Neural progenitor cell (in vitro differentiated cells): ENCODE results near the gene MYLK. TPM values are rescaled to one million over a fixed set of nuclear protein-coding genes. Genes with fewer than 3 reads are reported as not detected.

Source experiments
- DNase-seq: peaks from one replicate; pipeline ENCODE4 v3.0.0-alpha.2; 2016; ENCODE audit warnings: low spot score
- H2AFZ ChIP-seq: fragments of 200-600 bp; sonication (generic); replicated peaks from 2 replicates; pipeline ENCODE4 v1.6.1; 2016; ENCODE audit warnings: antibody characterized with exemption
- H3F3A ChIP-seq: fragments of 200-600 bp; sonication (generic); 2 replicates; pipeline ENCODE4 v1.6.1; 2016; ENCODE audit warnings: antibody characterized with exemption, low read depth
- H3K27ac ChIP-seq: fragments of 200-600 bp; sonication (generic); 2 replicates; pipeline ENCODE4 v1.5.1; 2016; ENCODE audit warnings: mild to moderate bottlenecking
- H3K27me3 ChIP-seq: fragments of 200-600 bp; sonication (generic); 2 replicates; pipeline ENCODE4 v1.6.1; 2016; ENCODE audit warnings: mild to moderate bottlenecking, moderate library complexity
- H3K36me3 ChIP-seq: fragments of 200-600 bp; sonication (generic); 2 replicates; pipeline ENCODE4 v1.5.1; 2016
- H3K4me1 ChIP-seq: fragments of 200-600 bp; sonication (generic); 2 replicates; pipeline ENCODE4 v1.6.1; 2016; ENCODE audit warnings: mixed run types
- H3K4me2 ChIP-seq: fragments of 200-600 bp; sonication (generic); 2 replicates; pipeline ENCODE4 v1.6.1; 2016
- H3K4me3 ChIP-seq: fragments of 200-600 bp; sonication (generic); 2 replicates; pipeline ENCODE4 v1.5.1; 2016
- H3K79me2 ChIP-seq: fragments of 200-600 bp; sonication (generic); 2 replicates; pipeline ENCODE4 v1.6.1; 2016; ENCODE audit warnings: low read depth
- H3K9ac ChIP-seq: fragments of 200-600 bp; sonication (generic); 2 replicates; pipeline ENCODE4 v1.6.1; 2016
- H3K9me3 ChIP-seq: fragments of 200-600 bp; sonication (generic); 2 replicates; pipeline ENCODE4 v1.5.1; 2016; ENCODE audit warnings: low read depth
- H4K20me1 ChIP-seq: fragments of 200-600 bp; sonication (generic); 2 replicates; pipeline ENCODE4 v1.6.1; 2016; ENCODE audit warnings: low read depth
- H3K27ac Mint-ChIP-seq: 3 replicates; pipeline ENCODE4 v1.8.0; 2021; ENCODE audit warnings: mixed read lengths
- H3K27me3 Mint-ChIP-seq: 2 replicates; pipeline ENCODE4 v1.8.0; 2022; ENCODE audit warnings: low read depth, mild to moderate bottlenecking, inconsistent platforms, moderate library complexity, mixed read lengths; ENCODE audit not compliant: insufficient read depth
- H3K36me3 Mint-ChIP-seq: 3 replicates; pipeline ENCODE4 v1.8.0; 2021; ENCODE audit warnings: mixed read lengths
- H3K4me1 Mint-ChIP-seq: 3 replicates; pipeline ENCODE4 v1.8.0; 2021; ENCODE audit warnings: mixed read lengths
- H3K4me3 Mint-ChIP-seq: 3 replicates; pipeline ENCODE4 v1.8.0; 2021; ENCODE audit warnings: mild to moderate bottlenecking, moderate library complexity, mixed read lengths
- H3K9me3 Mint-ChIP-seq: 3 replicates; pipeline ENCODE4 v1.8.0; 2020; ENCODE audit warnings: mixed read lengths
- EZH2 ChIP-seq: fragments of 200-600 bp; sonication (generic); IDR thresholded peaks from 2 replicates; pipeline ENCODE4 v1.6.1; 2017; ENCODE audit warnings: antibody characterized with exemption, mild to moderate bottlenecking, moderate library complexity
- EZH2phosphoT487 ChIP-seq: fragments of 200-600 bp; sonication (generic); IDR thresholded peaks from 2 replicates; pipeline ENCODE4 v1.6.1; 2017; ENCODE audit warnings: antibody characterized with exemption
- total RNA-seq: library from RNA; depleted of rRNA; stranded (reverse); fragments of >200 nt; gene quantifications from 2 replicates; pipeline ENCODE4 v1.2.3, GENCODE V29; 2015; ENCODE audit warnings: low replicate concordance
- TF ChIP-seq, protein P1 (sequence below): fragments of 200-600 bp; sonication (generic); IDR thresholded peaks from 2 replicates; pipeline ENCODE4 v1.5.1; 2017; ENCODE audit warnings: antibody characterized with exemption, mild to moderate bottlenecking

The MYLK gene
- total RNA-seq, 1 donor from 2014 or later, result 28.4 TPM

DNA sequence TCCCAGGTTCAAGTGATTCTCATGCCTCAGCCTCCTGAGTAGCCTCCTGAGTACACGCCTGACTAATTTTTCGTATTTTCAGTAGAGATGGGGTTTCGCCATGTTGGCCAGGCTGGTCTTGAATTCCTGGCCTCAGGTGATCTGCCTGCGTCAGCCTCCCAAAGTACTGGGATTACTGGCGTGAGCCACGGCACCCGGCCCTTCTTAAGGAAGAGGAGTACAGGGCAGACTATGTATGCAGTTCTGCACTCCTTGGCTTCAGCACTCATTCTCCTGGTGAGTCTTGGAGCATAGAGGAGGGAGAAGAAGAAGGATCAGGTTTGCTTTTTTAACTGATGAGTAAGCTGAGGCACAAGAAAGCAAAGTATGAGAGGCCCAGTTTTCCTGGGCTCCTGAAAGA, 199.5 kb downstream of the MYLK start:
- H3K4me1 ChIP-seq, result peaks cover 15% of the 10 kb centered on the region
- no peak overlapping the region for H3K27ac ChIP-seq
- Mint-ChIP-seq H3K27ac (no peak overlapping the region), H3K4me1 (peaks cover 23% of the 10 kb centered on the region), H3K27me3 (no peaks in the 10 kb centered on the region), H3K4me3 (no peak overlapping the region), H3K36me3 (peaks cover 32% of the 10 kb centered on the region), H3K9me3 (no peaks in the 10 kb centered on the region)
- TF ChIP-seq EZH2phosphoT487 (no peak), EZH2 (no peak)
- TF ChIP-seq, protein P1, sequence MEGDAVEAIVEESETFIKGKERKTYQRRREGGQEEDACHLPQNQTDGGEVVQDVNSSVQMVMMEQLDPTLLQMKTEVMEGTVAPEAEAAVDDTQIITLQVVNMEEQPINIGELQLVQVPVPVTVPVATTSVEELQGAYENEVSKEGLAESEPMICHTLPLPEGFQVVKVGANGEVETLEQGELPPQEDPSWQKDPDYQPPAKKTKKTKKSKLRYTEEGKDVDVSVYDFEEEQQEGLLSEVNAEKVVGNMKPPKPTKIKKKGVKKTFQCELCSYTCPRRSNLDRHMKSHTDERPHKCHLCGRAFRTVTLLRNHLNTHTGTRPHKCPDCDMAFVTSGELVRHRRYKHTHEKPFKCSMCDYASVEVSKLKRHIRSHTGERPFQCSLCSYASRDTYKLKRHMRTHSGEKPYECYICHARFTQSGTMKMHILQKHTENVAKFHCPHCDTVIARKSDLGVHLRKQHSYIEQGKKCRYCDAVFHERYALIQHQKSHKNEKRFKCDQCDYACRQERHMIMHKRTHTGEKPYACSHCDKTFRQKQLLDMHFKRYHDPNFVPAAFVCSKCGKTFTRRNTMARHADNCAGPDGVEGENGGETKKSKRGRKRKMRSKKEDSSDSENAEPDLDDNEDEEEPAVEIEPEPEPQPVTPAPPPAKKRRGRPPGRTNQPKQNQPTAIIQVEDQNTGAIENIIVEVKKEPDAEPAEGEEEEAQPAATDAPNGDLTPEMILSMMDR, result no peak
- H3K4me3 ChIP-seq, result no peak overlapping the region
- H3F3A ChIP-seq, result no peaks in the 10 kb centered on the region
- H4K20me1 ChIP-seq, result no peaks in the 10 kb centered on the region
- H2AFZ ChIP-seq, result no peak overlapping the region
- no peaks in the 10 kb centered on the region for H3K79me2 ChIP-seq
- no peak overlapping the region for H3K9ac ChIP-seq
- no peak overlapping the region for H3K4me2 ChIP-seq
- H3K9me3 ChIP-seq, result no peaks in the 10 kb centered on the region
- H3K36me3 ChIP-seq, result no peaks in the 10 kb centered on the region
- H3K27me3 ChIP-seq, result no peaks in the 10 kb centered on the region
- no peak for DNase-seq

DNA sequence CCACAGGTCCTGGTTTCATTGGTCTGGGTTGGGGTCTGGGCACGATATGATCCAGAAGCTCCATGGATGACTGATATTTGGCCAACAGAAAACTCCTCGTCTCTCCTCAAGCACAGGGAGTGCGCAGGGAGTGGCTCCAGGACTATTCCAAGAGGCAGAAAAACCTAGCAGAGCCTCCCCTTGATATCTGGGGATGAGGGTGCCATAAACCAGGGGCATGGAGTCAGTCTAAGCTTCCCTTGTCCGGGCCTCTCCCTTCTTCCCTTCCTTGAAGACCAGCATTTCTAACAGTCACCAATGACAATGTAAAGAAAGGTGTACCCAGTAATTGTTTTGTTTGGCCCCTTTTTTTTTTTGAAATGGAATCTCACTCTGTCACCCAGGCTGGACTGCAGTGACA, 199.9 kb downstream of the MYLK start:
- TF ChIP-seq EZH2phosphoT487 (no peak), EZH2 (no peak)
- TF ChIP-seq, protein P1, result no peak
- no peak for DNase-seq
- Histone ChIP-seq H3K4me1 (peaks cover 15% of the 10 kb centered on the region), H3K27me3 (no peaks in the 10 kb centered on the region), H3K9ac (no peak overlapping the region), H3F3A (no peaks in the 10 kb centered on the region), H3K4me2 (no peak overlapping the region), H3K36me3 (no peaks in the 10 kb centered on the region), H3K27ac (no peak overlapping the region), H3K79me2 (no peaks in the 10 kb centered on the region), H3K9me3 (no peaks in the 10 kb centered on the region), H3K4me3 (no peak overlapping the region), H2AFZ (no peak overlapping the region), H4K20me1 (no peaks in the 10 kb centered on the region)
- H3K36me3 Mint-ChIP-seq, result peaks cover 32% of the 10 kb centered on the region
- no peaks in the 10 kb centered on the region for H3K27me3 Mint-ChIP-seq
- no peaks in the 10 kb centered on the region for H3K9me3 Mint-ChIP-seq
- peaks cover 23% of the 10 kb centered on the region for H3K4me1 Mint-ChIP-seq
- no peak overlapping the region for H3K4me3 Mint-ChIP-seq
- no peak overlapping the region for H3K27ac Mint-ChIP-seq

DNA sequence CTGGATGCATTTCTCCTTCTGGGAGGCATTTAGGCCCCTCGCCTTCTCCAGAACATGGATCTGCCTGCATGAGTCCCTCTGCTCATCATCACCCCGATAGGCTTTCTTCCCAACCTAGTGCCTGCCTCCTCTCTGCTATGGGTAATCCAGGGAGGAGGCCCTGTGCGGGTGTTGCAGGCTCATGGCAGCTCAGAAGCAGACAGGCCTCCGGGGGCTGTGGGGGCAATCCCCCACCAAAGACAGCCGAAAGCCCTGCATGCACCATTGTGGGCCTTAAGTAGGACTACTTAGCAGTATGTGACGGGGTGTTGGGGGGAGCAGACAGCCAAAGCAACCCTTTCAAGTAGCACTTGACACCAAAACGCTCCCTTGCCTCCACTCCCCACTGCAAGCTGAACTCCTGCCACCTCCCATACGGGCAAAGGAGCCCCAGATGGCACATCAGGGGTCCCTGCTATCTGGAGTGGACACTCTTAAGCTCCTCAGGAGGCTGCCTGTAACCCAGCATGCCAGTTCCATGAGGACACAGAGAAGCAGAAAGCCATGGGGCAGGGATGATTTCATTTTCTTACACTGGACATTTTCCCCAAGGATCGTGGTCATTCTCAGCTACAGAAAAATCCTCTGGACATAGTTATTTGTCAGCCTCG, 200.5 kb downstream of the MYLK start:
- H3F3A ChIP-seq, result no peaks in the 10 kb centered on the region
- no peak overlapping the region for H3K4me2 ChIP-seq
- H3K36me3 ChIP-seq, result no peaks in the 10 kb centered on the region
- no peak overlapping the region for H3K27ac Mint-ChIP-seq
- DNase-seq, result no peak
- H3K4me3 ChIP-seq, result no peak overlapping the region
- peaks cover 15% of the 10 kb centered on the region for H3K4me1 ChIP-seq
- H3K4me3 Mint-ChIP-seq, result no peak overlapping the region
- TF ChIP-seq EZH2phosphoT487 (no peak), EZH2 (no peak)
- TF ChIP-seq, protein P1, result no peak
- H3K9me3 ChIP-seq, result no peaks in the 10 kb centered on the region
- H3K9ac ChIP-seq, result no peak overlapping the region
- H3K27ac ChIP-seq, result no peak overlapping the region
- H3K9me3 Mint-ChIP-seq, result no peaks in the 10 kb centered on the region
- H2AFZ ChIP-seq, result no peak overlapping the region
- no peaks in the 10 kb centered on the region for H4K20me1 ChIP-seq
- H3K36me3 Mint-ChIP-seq, result peaks cover 29% of the 10 kb centered on the region
- H3K27me3 ChIP-seq, result no peaks in the 10 kb centered on the region
- peaks cover 23% of the 10 kb centered on the region for H3K4me1 Mint-ChIP-seq
- no peaks in the 10 kb centered on the region for H3K79me2 ChIP-seq
- no peaks in the 10 kb centered on the region for H3K27me3 Mint-ChIP-seq
